OCI-LY1 (cell line): ENCODE data around the gene ANKRD60.

Source experiments
- H2AFZ ChIP-seq: fragments of 200-600 bp; sonication (generic), shearing (Covaris generic); 2 replicates; pipeline ENCODE4 v1.6.0; 2014; ENCODE audit warnings: antibody characterized with exemption, mild to moderate bottlenecking, low read length
- H3F3A ChIP-seq: fragments of 200-600 bp; sonication (generic), shearing (Covaris generic); 2 replicates; pipeline ENCODE4 v1.6.0; 2014; ENCODE audit warnings: mild to moderate bottlenecking, antibody characterized with exemption, low read length, moderate library complexity; ENCODE audit not compliant: insufficient read depth
- H3K27ac ChIP-seq: fragments of 200-600 bp; sonication (generic); 2 replicates; pipeline ENCODE4 v1.5.1; 2014; ENCODE audit warnings: low read length, mixed run types, mild to moderate bottlenecking, low read depth; ENCODE audit not compliant: poor library complexity, severe bottlenecking
- H3K27me3 ChIP-seq: fragments of 200-600 bp; sonication (generic); 2 replicates; pipeline ENCODE4 v1.6.0; 2014; ENCODE audit warnings: antibody characterized with exemption, mild to moderate bottlenecking, low read length, moderate library complexity; ENCODE audit not compliant: insufficient read depth
- H3K36me3 ChIP-seq: fragments of 200-600 bp; sonication (generic); 2 replicates; pipeline ENCODE4 v1.6.1; 2014; ENCODE audit warnings: mild to moderate bottlenecking, antibody characterized with exemption, low read length, moderate library complexity, mixed read lengths; ENCODE audit not compliant: insufficient read depth
- H3K4me1 ChIP-seq: fragments of 200-600 bp; sonication (generic); 2 replicates; pipeline ENCODE4 v1.5.1; 2014; ENCODE audit warnings: mild to moderate bottlenecking, low read length, moderate library complexity; ENCODE audit not compliant: insufficient read depth, severe bottlenecking
- H3K4me2 ChIP-seq: fragments of 200-600 bp; sonication (generic), shearing (Covaris generic); 2 replicates; pipeline ENCODE4 v1.6.1; 2014; ENCODE audit warnings: low read length
- H3K4me3 ChIP-seq: fragments of 200-600 bp; sonication (generic); 2 replicates; pipeline ENCODE4 v1.5.1; 2014; ENCODE audit warnings: low read length, low read depth, mild to moderate bottlenecking, mixed read lengths; ENCODE audit not compliant: poor library complexity, severe bottlenecking
- H3K79me2 ChIP-seq: fragments of 200-600 bp; shearing (Covaris generic); 2 replicates; pipeline ENCODE4 v1.6.1; 2016; ENCODE audit warnings: mixed run types, low read length, mixed read lengths; ENCODE audit not compliant: insufficient read depth
- H3K9ac ChIP-seq: fragments of 200-600 bp; sonication (generic), shearing (Covaris generic); 2 replicates; pipeline ENCODE4 v1.6.1; 2014; ENCODE audit warnings: mild to moderate bottlenecking, low read length, mixed read lengths
- H3K9me2 ChIP-seq: fragments of 200-600 bp; sonication (generic), shearing (Covaris generic); 2 replicates; pipeline ENCODE4 v1.6.1; 2014; ENCODE audit warnings: low read depth, mild to moderate bottlenecking, low read length, mixed read lengths
- H3K9me3 ChIP-seq: fragments of 200-600 bp; shearing (Covaris generic); 2 replicates; pipeline ENCODE4 v1.6.1; 2014; ENCODE audit warnings: low read length, mixed read lengths
- H4K20me1 ChIP-seq: fragments of 200-600 bp; sonication (generic), shearing (Covaris generic); 2 replicates; pipeline ENCODE4 v1.6.0; 2016; ENCODE audit warnings: mild to moderate bottlenecking, low read length; ENCODE audit not compliant: insufficient read depth
- EZH2 ChIP-seq: fragments of 200-600 bp; sonication (generic), shearing (Covaris generic); IDR thresholded peaks from 2 replicates; pipeline ENCODE4 v1.8.0; 2017; ENCODE audit warnings: borderline replicate concordance, mixed run types, mild to moderate bottlenecking, antibody characterized with exemption, low read length, moderate library complexity, mixed read lengths
- TF ChIP-seq, protein P1 (sequence below): fragments of 200-600 bp; sonication (generic), shearing (Covaris generic); IDR thresholded peaks from 2 replicates; pipeline ENCODE4 v1.5.1; 2017; ENCODE audit warnings: mild to moderate bottlenecking, antibody characterized with exemption, low read length, moderate library complexity, mixed read lengths

Gene ANKRD60

DNA sequence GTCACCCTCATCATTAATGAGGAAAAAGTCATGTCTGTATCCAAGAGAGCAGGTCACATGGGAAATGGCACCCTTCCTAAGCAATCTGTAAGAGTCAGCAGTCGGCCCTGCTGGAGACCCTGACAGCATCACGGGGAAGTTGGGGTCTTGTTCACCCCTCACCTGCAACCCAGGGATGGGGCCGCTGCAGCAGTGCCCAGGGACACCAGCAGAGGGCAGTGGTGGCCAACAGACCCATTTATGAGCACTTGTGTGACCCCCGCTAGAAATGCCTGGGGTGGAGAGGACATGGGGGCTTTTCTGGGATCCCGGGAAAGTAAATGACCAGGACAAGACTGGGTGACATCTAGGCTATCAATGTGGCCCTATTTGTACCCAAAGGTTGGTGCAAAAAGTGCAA, 35.9 kb downstream of the ANKRD60 start:
- Histone ChIP-seq H3K4me1 (no peaks in the 10 kb centered on the region), H3K27me3 (no peaks in the 10 kb centered on the region; the same call in 1 of the 2 replicates), H3K27ac (no peak overlapping the region), H3K4me3 (no peak overlapping the region), H4K20me1 (no peaks in the 10 kb centered on the region), H3K9ac (no peak overlapping the region), H3F3A (no peaks in the 10 kb centered on the region), H2AFZ (no peak overlapping the region), H3K9me2 (no peaks in the 10 kb centered on the region), H3K4me2 (no peak overlapping the region), H3K9me3 (no peaks in the 10 kb centered on the region), H3K36me3 (no peaks in the 10 kb centered on the region), H3K79me2 (no peaks in the 10 kb centered on the region)
- TF ChIP-seq, protein P1, sequence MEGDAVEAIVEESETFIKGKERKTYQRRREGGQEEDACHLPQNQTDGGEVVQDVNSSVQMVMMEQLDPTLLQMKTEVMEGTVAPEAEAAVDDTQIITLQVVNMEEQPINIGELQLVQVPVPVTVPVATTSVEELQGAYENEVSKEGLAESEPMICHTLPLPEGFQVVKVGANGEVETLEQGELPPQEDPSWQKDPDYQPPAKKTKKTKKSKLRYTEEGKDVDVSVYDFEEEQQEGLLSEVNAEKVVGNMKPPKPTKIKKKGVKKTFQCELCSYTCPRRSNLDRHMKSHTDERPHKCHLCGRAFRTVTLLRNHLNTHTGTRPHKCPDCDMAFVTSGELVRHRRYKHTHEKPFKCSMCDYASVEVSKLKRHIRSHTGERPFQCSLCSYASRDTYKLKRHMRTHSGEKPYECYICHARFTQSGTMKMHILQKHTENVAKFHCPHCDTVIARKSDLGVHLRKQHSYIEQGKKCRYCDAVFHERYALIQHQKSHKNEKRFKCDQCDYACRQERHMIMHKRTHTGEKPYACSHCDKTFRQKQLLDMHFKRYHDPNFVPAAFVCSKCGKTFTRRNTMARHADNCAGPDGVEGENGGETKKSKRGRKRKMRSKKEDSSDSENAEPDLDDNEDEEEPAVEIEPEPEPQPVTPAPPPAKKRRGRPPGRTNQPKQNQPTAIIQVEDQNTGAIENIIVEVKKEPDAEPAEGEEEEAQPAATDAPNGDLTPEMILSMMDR = peak; percentile 79
- TF ChIP-seq EZH2 = no peak

DNA sequence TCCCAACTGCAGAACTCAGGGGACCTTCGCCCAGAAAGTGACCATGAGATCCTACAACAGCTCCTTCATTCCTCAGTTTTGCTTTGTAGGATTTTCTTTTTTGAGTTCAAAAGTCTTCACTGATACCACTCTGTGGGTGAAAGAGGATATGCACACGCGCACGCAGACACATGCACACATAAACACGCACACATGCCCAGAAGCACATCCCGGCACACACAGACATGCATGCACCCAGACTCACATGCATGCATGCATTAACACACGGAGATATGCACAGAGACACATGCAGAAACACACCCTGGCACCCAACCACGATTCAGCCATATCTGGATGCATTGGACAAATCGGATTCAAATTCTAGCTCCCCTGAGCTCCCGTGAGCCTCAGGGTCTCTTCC, 36.4 kb downstream of the ANKRD60 start:
- Histone ChIP-seq H3K9me3 (no peaks in the 10 kb centered on the region), H3K4me3 (no peak overlapping the region), H3K79me2 (no peaks in the 10 kb centered on the region), H3F3A (no peaks in the 10 kb centered on the region), H3K4me2 (no peak overlapping the region), H3K27ac (no peak overlapping the region), H4K20me1 (no peaks in the 10 kb centered on the region), H3K27me3 (no peaks in the 10 kb centered on the region; the same call in 1 of the 2 replicates), H2AFZ (no peak overlapping the region), H3K9ac (no peak overlapping the region), H3K4me1 (no peaks in the 10 kb centered on the region), H3K9me2 (no peaks in the 10 kb centered on the region), H3K36me3 (no peaks in the 10 kb centered on the region)
- TF ChIP-seq EZH2 = no peak
- TF ChIP-seq, protein P1 = no peak

DNA sequence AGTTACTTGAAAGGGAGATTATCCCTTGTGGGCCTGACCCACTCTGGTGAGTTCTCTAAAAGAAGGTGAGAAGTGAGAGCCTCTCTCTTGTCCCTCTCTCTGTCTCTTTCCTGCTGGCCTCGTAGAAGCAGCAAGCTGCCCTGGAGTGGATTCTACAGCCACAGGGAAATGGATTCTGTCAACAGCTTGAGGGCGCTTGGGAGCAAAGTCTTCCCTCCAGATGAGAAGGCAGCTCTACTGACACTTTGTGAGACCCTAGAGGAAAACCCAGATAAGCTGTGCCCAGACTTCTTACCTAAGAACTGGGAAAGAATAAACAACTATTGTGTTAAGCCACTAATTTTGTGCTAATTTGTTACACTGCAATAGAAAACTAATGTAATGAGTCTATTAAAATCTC, 39.9 kb downstream of the ANKRD60 start:
- H3K4me2 ChIP-seq = no peak overlapping the region
- no peaks in the 10 kb centered on the region for H3K36me3 ChIP-seq
- H3K27ac ChIP-seq = no peak overlapping the region
- no peaks in the 10 kb centered on the region for H4K20me1 ChIP-seq
- H3F3A ChIP-seq = no peaks in the 10 kb centered on the region
- no peak overlapping the region for H3K4me3 ChIP-seq
- no peaks in the 10 kb centered on the region for H3K9me2 ChIP-seq
- H3K4me1 ChIP-seq = no peaks in the 10 kb centered on the region
- no peak overlapping the region for H2AFZ ChIP-seq
- no peaks in the 10 kb centered on the region for H3K79me2 ChIP-seq
- peaks cover 8% of the 10 kb centered on the region; the same call in 1 of the 2 replicates for H3K27me3 ChIP-seq
- H3K9me3 ChIP-seq = no peaks in the 10 kb centered on the region
- H3K9ac ChIP-seq = no peak overlapping the region
- TF ChIP-seq, protein P1 = no peak
- no peak for TF ChIP-seq EZH2
